Sigmoid colon (tissue), 7 donors: ENCODE results near the gene NLGN1. TPM values are rescaled to one million over a fixed set of nuclear protein-coding genes. Genes with fewer than 3 reads are reported as not detected.

ENCODE experiments used
- DNase-seq: peaks from one replicate; pipeline ENCODE4 v3.0.0-alpha.2; 2019
- H3K27ac ChIP-seq, 4 donors: fragments of 200-600 bp; sonication (generic); one replicate each; pipeline ENCODE4 v1.5.1; 2016 to 2019; ENCODE audit warnings: mild to moderate bottlenecking in 1 of 4
- H3K27me3 ChIP-seq, 3 donors: fragments of 200-600 bp; sonication (generic); one replicate each; pipeline ENCODE4 v1.5.1; 2019; ENCODE audit warnings: mild to moderate bottlenecking in 1 of 3
- H3K36me3 ChIP-seq, 4 donors: fragments of 200-600 bp; sonication (generic); one replicate each; pipeline ENCODE4 v1.5.1; 2016 to 2019
- H3K4me1 ChIP-seq, 4 donors: fragments of 200-600 bp; sonication (generic); one replicate each; pipeline ENCODE4 v1.5.1; 2017 to 2019
- H3K4me3 ChIP-seq, 4 donors: fragments of 200-600 bp; sonication (generic); one replicate each; pipeline ENCODE4 v1.5.1; 2017 to 2019; ENCODE audit warnings: mild to moderate bottlenecking in 2 of 4, moderate library complexity in 1 of 4
- H3K9me3 ChIP-seq, 4 donors: fragments of 200-600 bp in 3 of 4; sonication (generic) in 3 of 4; one replicate each; pipeline versions ENCODE4 v1.5.1 to v1.6.1; 2013 to 2019
- EP300 ChIP-seq, 4 donors: sonication (generic); formaldehyde crosslinking; IDR thresholded peaks; one replicate each; pipeline ENCODE4 v1.6.1; 2017; ENCODE audit warnings: antibody characterized with exemption in 4 of 4
- POLR2A ChIP-seq, 2 donors: fragments of 450-650 bp; IDR thresholded peaks; one replicate each; pipeline ENCODE4 v1.6.1; 2016; ENCODE audit warnings: antibody characterized with exemption in 2 of 2, mild to moderate bottlenecking in 2 of 2, moderate library complexity in 2 of 2
- POLR2AphosphoS5 ChIP-seq, 4 donors: sonication (generic); formaldehyde crosslinking; IDR thresholded peaks; one replicate each; pipeline ENCODE4 v1.6.1; 2017; ENCODE audit warnings: antibody characterized with exemption in 4 of 4
- WGBS, 2 donors: extraction: QIAGEN DNeasy Blood & Tissue Kit; methylation state at CpG; one replicate each; pipeline ENCODE4 v1.1.7; 2013; 5-methylcytosine and 5-hydroxymethylcytosine counted together
- intact Hi-C: fragments of 100-400 bp; cut with DNase I; formaldehyde crosslinking; loops from one replicate; pipeline ENCODE4 v1.15.1; 2023
- polyA plus RNA-seq, 3 donors: library from polyadenylated mRNA; stranded (reverse); fragments of 200-250 nt; gene quantifications; one replicate each; pipeline ENCODE4 v1.2.3, GENCODE V29; 2013
- total RNA-seq, 4 donors: library from RNA; depleted of rRNA; stranded (reverse); fragments of >200 nt; gene quantifications; one replicate each; pipeline ENCODE4 v1.1.0, GENCODE V29; 2016
- TF ChIP-seq, protein P1 (sequence below), 4 experiments: fragments of 450-650 bp in 3 of 4; fragments of 200-600 bp in 1 of 4; IDR thresholded peaks; one replicate each; pipeline ENCODE4 v1.5.1; 2016 to 2019; ENCODE audit warnings: antibody characterized with exemption in 4 of 4, mild to moderate bottlenecking in 3 of 4, moderate library complexity in 2 of 4
- donor health status: healthy with polysubstance abuse.
- donor health status: Bipolar disorder and iron deficiency.
- donor health status: healthy.

Gene NLGN1
- total and polyA plus RNA-seq, 7 donors = under 0.01 to 33.5 (median 28.3) TPM; not detected in 1

- H3K9me3 ChIP-seq = no peaks in the 10 kb centered on the region
- H3K36me3 ChIP-seq = no peaks in the 10 kb centered on the region
- no peak overlapping the region for H3K4me3 ChIP-seq
- intact Hi-C loops = no loop called here
- H3K27ac ChIP-seq = no peak overlapping the region
- TF ChIP-seq, protein P1, sequence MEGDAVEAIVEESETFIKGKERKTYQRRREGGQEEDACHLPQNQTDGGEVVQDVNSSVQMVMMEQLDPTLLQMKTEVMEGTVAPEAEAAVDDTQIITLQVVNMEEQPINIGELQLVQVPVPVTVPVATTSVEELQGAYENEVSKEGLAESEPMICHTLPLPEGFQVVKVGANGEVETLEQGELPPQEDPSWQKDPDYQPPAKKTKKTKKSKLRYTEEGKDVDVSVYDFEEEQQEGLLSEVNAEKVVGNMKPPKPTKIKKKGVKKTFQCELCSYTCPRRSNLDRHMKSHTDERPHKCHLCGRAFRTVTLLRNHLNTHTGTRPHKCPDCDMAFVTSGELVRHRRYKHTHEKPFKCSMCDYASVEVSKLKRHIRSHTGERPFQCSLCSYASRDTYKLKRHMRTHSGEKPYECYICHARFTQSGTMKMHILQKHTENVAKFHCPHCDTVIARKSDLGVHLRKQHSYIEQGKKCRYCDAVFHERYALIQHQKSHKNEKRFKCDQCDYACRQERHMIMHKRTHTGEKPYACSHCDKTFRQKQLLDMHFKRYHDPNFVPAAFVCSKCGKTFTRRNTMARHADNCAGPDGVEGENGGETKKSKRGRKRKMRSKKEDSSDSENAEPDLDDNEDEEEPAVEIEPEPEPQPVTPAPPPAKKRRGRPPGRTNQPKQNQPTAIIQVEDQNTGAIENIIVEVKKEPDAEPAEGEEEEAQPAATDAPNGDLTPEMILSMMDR (IDR thresholded peaks at IDR 0.05) = no peak
- TF ChIP-seq POLR2A (IDR thresholded peaks at IDR 0.05) (no peak), POLR2AphosphoS5 (IDR thresholded peaks at IDR 0.05) (no peak), EP300 (IDR thresholded peaks at IDR 0.05) (no peak)
- no peaks in the 10 kb centered on the region for H3K27me3 ChIP-seq
- H3K4me1 ChIP-seq = no peaks in the 10 kb centered on the region
- DNase-seq = no peak
Measured at GRCh38 chr3:173992416-173992815, 594.9 kb downstream of the NLGN1 start.

DNA sequence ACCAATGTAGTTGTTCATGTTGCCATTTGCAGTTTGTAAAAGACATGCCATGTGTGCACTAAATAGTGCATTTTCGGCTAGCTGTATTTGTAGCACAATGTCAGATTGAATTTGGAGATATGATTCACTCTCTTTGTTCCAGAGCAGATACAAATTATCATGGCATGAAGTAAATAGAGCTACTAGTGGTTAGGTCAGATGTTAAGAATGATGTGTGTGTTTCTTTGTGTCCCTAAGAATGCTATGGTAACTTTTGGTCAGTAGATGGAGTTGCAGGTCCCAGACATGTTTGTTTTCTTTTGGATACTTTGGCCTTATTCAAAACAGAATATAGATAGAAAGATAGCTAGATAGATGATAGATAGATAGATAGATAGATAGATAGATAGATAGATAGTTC is 595.8 kb downstream of the NLGN1 start:
- H3K27me3 ChIP-seq = no peaks in the 10 kb centered on the region
- no peak overlapping the region for H3K27ac ChIP-seq
- TF ChIP-seq, protein P1 (IDR thresholded peaks at IDR 0.05) = no peak
- no peak for TF ChIP-seq POLR2AphosphoS5 (IDR thresholded peaks at IDR 0.05)
- TF ChIP-seq POLR2A (IDR thresholded peaks at IDR 0.05) = no peak
- no peak for TF ChIP-seq EP300 (IDR thresholded peaks at IDR 0.05)
- no peaks in the 10 kb centered on the region for H3K9me3 ChIP-seq
- no peak overlapping the region for H3K4me3 ChIP-seq
- intact Hi-C loops = no loop called here
- no peaks in the 10 kb centered on the region for H3K4me1 ChIP-seq
- H3K36me3 ChIP-seq = no peaks in the 10 kb centered on the region
- no peak for DNase-seq
- 64 to 70% methylated on average over 1 of the region's 1 CpG for WGBS, 2 donors

GRCh38 chr3:174000675-174001074 is 603.1 kb downstream of the NLGN1 start:
- no peaks in the 10 kb centered on the region for H3K36me3 ChIP-seq
- 89 to 92% methylated on average over 1 of the region's 1 CpG for WGBS, 2 donors
- no peaks in the 10 kb centered on the region for H3K27me3 ChIP-seq
- TF ChIP-seq, protein P1 (IDR thresholded peaks at IDR 0.05) = no peak
- no peak for TF ChIP-seq EP300 (IDR thresholded peaks at IDR 0.05)
- no peak for TF ChIP-seq POLR2A (IDR thresholded peaks at IDR 0.05)
- no peak for TF ChIP-seq POLR2AphosphoS5 (IDR thresholded peaks at IDR 0.05)
- H3K27ac ChIP-seq = no peak overlapping the region
- H3K4me3 ChIP-seq = no peak overlapping the region
- no peaks in the 10 kb centered on the region for H3K4me1 ChIP-seq
- intact Hi-C loops = no loop called here
- no peak for DNase-seq
- no peaks in the 10 kb centered on the region for H3K9me3 ChIP-seq

- Histone ChIP-seq H3K4me3 (no peak overlapping the region), H3K4me1 (no peaks in the 10 kb centered on the region), H3K27me3 (no peaks in the 10 kb centered on the region), H3K9me3 (no peaks in the 10 kb centered on the region), H3K36me3 (no peaks in the 10 kb centered on the region), H3K27ac (no peak overlapping the region)
- 44 to 58% methylated on average over 1 of the region's 1 CpG for WGBS, 2 donors
- TF ChIP-seq EP300 (IDR thresholded peaks at IDR 0.05) (no peak), POLR2A (IDR thresholded peaks at IDR 0.05) (no peak), POLR2AphosphoS5 (IDR thresholded peaks at IDR 0.05) (no peak)
- TF ChIP-seq, protein P1 (IDR thresholded peaks at IDR 0.05) = no peak
- intact Hi-C loops = no loop called here
- DNase-seq = no peak
Measured at GRCh38 chr3:174002543-174002942, 605.0 kb downstream of the NLGN1 start.

DNA sequence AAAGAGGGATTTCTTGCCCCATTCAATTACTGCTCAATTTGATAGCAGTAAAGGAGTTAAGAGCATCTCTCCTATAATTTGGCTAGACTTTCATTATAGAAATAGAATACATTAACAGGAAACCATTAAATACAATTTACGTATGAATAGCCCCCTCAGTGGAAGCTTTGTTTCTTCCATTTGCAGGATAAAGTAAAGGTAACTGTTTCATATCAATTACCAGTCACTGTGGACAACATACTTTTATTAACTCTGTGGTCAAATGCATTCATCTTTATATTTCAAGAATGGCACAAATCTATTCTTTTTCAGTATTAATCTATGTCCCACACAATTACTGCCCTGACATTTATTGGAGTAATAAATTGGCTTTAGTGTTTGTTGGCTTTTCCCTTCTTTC is 613.4 kb downstream of the NLGN1 start:
- H3K27me3 ChIP-seq = no peaks in the 10 kb centered on the region
- intact Hi-C loops = no loop called here
- TF ChIP-seq POLR2AphosphoS5 (IDR thresholded peaks at IDR 0.05) (no peak), POLR2A (IDR thresholded peaks at IDR 0.05) (no peak), EP300 (IDR thresholded peaks at IDR 0.05) (no peak)
- TF ChIP-seq, protein P1 (IDR thresholded peaks at IDR 0.05) = no peak
- H3K4me1 ChIP-seq = no peaks in the 10 kb centered on the region
- no peak for DNase-seq
- no peaks in the 10 kb centered on the region for H3K9me3 ChIP-seq
- no peak overlapping the region for H3K27ac ChIP-seq
- no peaks in the 10 kb centered on the region for H3K36me3 ChIP-seq
- no peak overlapping the region for H3K4me3 ChIP-seq
- 72 to 86% methylated on average over 1 of the region's 1 CpG for WGBS, 2 donors
